H9 (cell line): Measurements from ENCODE around the gene KRT86. TPM values are rescaled to one million over a fixed set of nuclear protein-coding genes. Genes with fewer than 3 reads are reported as not detected.

Source experiments
- DNase-seq: peaks from one replicate; pipeline ENCODE4 v3.0.0-alpha.2; 2017
- H2AFZ ChIP-seq: one replicate; pipeline ENCODE4 v1.6.1; 2013; ENCODE audit warnings: mild to moderate bottlenecking, low read length, control low read depth, moderate library complexity
- H2AK5ac ChIP-seq: 2 replicates; pipeline ENCODE4 v1.6.1; 2013; ENCODE audit warnings: low read length, control low read depth, mixed read lengths; ENCODE audit not compliant: insufficient read length
- H2BK120ac ChIP-seq: one replicate; pipeline ENCODE4 v1.6.1; 2013; ENCODE audit warnings: low read depth, mild to moderate bottlenecking, low read length, control low read depth, inconsistent platforms; ENCODE audit not compliant: poor library complexity, severe bottlenecking
- H2BK12ac ChIP-seq: 2 replicates; pipeline ENCODE4 v1.6.1; 2013; ENCODE audit warnings: low read length, control low read depth, mixed read lengths, low read depth; ENCODE audit not compliant: insufficient read length
- H2BK15ac ChIP-seq: 2 replicates; pipeline ENCODE4 v1.6.1; 2013; ENCODE audit warnings: low read depth, low read length, control low read depth
- H2BK20ac ChIP-seq: one replicate; pipeline ENCODE4 v1.6.1; 2013; ENCODE audit warnings: low read depth, mild to moderate bottlenecking, low read length, control low read depth, inconsistent platforms; ENCODE audit not compliant: poor library complexity, severe bottlenecking
- H2BK5ac ChIP-seq: 2 replicates; pipeline ENCODE4 v1.6.1; 2013; ENCODE audit warnings: low read length, control low read depth, mixed read lengths; ENCODE audit not compliant: insufficient read length
- H3K14ac ChIP-seq: 2 replicates; pipeline ENCODE4 v1.6.1; 2013; ENCODE audit warnings: low read length, control low read depth; ENCODE audit not compliant: insufficient read depth
- H3K18ac ChIP-seq: 2 replicates; pipeline ENCODE4 v1.6.1; 2013; ENCODE audit warnings: low read depth, mild to moderate bottlenecking, mixed read lengths, low read length, control low read depth; ENCODE audit not compliant: insufficient read length
- H3K23ac ChIP-seq: 2 replicates; pipeline ENCODE4 v1.6.1; 2013; ENCODE audit warnings: low read length, control low read depth, mixed read lengths, low read depth; ENCODE audit not compliant: insufficient read length
- H3K23me2 ChIP-seq: 2 replicates; pipeline ENCODE4 v1.6.1; 2013; ENCODE audit warnings: low read depth, mild to moderate bottlenecking, mixed read lengths, low read length, control low read depth; ENCODE audit not compliant: insufficient read length, poor library complexity, severe bottlenecking
- H3K27ac ChIP-seq: 2 replicates; pipeline ENCODE4 v1.5.1; 2013; ENCODE audit warnings: low read length, control low read depth, mixed read lengths, low read depth; ENCODE audit not compliant: insufficient read length
- H3K27me3 ChIP-seq: 2 replicates; pipeline ENCODE4 v1.6.1; 2013; ENCODE audit warnings: low read length, control low read depth, inconsistent platforms; ENCODE audit not compliant: insufficient read depth
- H3K4ac ChIP-seq: 2 replicates; pipeline ENCODE4 v1.6.1; 2013; ENCODE audit warnings: low read depth, mild to moderate bottlenecking, control low read depth, inconsistent platforms, low read length, moderate library complexity
- H3K4me1 ChIP-seq: 2 replicates; pipeline ENCODE4 v1.6.1; 2013; ENCODE audit warnings: low read length, control low read depth, inconsistent platforms; ENCODE audit not compliant: insufficient read depth
- H3K4me2 ChIP-seq: 2 replicates; pipeline ENCODE4 v1.6.1; 2013; ENCODE audit warnings: low read length, control low read depth, mixed read lengths; ENCODE audit not compliant: insufficient read length, insufficient read depth
- H3K56ac ChIP-seq: 2 replicates; pipeline ENCODE4 v1.6.1; 2013; ENCODE audit warnings: low read depth, mild to moderate bottlenecking, mixed read lengths, low read length, control low read depth; ENCODE audit not compliant: insufficient read length
- H3K79me1 ChIP-seq: 2 replicates; pipeline ENCODE4 v1.6.1; 2013; ENCODE audit warnings: low read depth, mild to moderate bottlenecking, moderate library complexity, low read length, control low read depth, inconsistent platforms; ENCODE audit not compliant: insufficient read depth, poor library complexity, severe bottlenecking
- H3K79me2 ChIP-seq: 2 replicates; pipeline ENCODE4 v1.6.1; 2013; ENCODE audit warnings: low read length, control low read depth, inconsistent platforms; ENCODE audit not compliant: insufficient read depth
- H3K9ac ChIP-seq: 2 replicates; pipeline ENCODE4 v1.6.1; 2013; ENCODE audit warnings: low read length, control low read depth, mixed read lengths; ENCODE audit not compliant: insufficient read length; ENCODE audit errors: extremely low read depth
- H3K9me3 ChIP-seq: one replicate; pipeline ENCODE4 v1.6.1; 2013; ENCODE audit warnings: low read depth, low read length, inconsistent platforms; ENCODE audit not compliant: control insufficient read depth
- H3T11ph ChIP-seq: one replicate; pipeline ENCODE4 v1.6.1; 2013; ENCODE audit warnings: mild to moderate bottlenecking, low read length, control low read depth, inconsistent platforms
- H4K20me1 ChIP-seq: one replicate; pipeline ENCODE4 v1.6.1; 2013; ENCODE audit not compliant: control insufficient read depth, insufficient read length, insufficient read depth
- H4K5ac ChIP-seq: 2 replicates; pipeline ENCODE4 v1.6.1; 2013; ENCODE audit warnings: low read depth, mild to moderate bottlenecking, mixed read lengths, low read length, control low read depth; ENCODE audit not compliant: insufficient read length
- H4K8ac ChIP-seq: replicated peaks from 2 replicates; pipeline ENCODE4 v1.6.1; 2013; ENCODE audit warnings: low read length, control low read depth, mixed read lengths, low read depth; ENCODE audit not compliant: insufficient read length
- H4K91ac ChIP-seq: 2 replicates; pipeline ENCODE4 v1.6.1; 2013; ENCODE audit warnings: low read depth, mild to moderate bottlenecking, moderate library complexity, mixed read lengths, low read length, control low read depth; ENCODE audit not compliant: insufficient read length
- H3K27ac Mint-ChIP-seq, 3 experiments: 2 replicates in 2 of 3; 3 replicates in 1 of 3; pipeline ENCODE4 v1.8.0; 2020 to 2021; ENCODE audit warnings: mixed read lengths in 3 of 3, mild to moderate bottlenecking in 1 of 3, moderate library complexity in 1 of 3
- H3K27me3 Mint-ChIP-seq: 2 replicates; pipeline ENCODE4 v1.8.0; 2021; ENCODE audit warnings: low read depth, mild to moderate bottlenecking, moderate library complexity, mixed read lengths
- H3K36me3 Mint-ChIP-seq, 3 experiments: 2 replicates in 2 of 3; 3 replicates in 1 of 3; pipeline ENCODE4 v1.8.0; 2020 to 2021; ENCODE audit warnings: low read depth in 3 of 3, mixed read lengths in 3 of 3; ENCODE audit not compliant: insufficient read depth in 1 of 3
- H3K4me1 Mint-ChIP-seq, 2 experiments: 2 replicates each; pipeline ENCODE4 v1.8.0; 2020; ENCODE audit warnings: mixed read lengths in 2 of 2
- H3K4me3 Mint-ChIP-seq, 2 experiments: 2 replicates in 1 of 2; 3 replicates in 1 of 2; pipeline ENCODE4 v1.8.0; 2020 to 2021; ENCODE audit warnings: mild to moderate bottlenecking in 2 of 2, mixed read lengths in 2 of 2, moderate library complexity in 1 of 2
- H3K9me3 Mint-ChIP-seq, 2 experiments: 2 replicates in 1 of 2; 3 replicates in 1 of 2; pipeline ENCODE4 v1.8.0; 2020; ENCODE audit warnings: mild to moderate bottlenecking in 2 of 2, mixed read lengths in 2 of 2, moderate library complexity in 1 of 2
- CTCF ChIP-seq: fragments of 200-600 bp; sonication (generic); conservative IDR thresholded peaks from 3 replicates; pipeline ENCODE4 v1.8.0; 2021; ENCODE audit warnings: antibody characterized with exemption, mild to moderate bottlenecking
- WGBS: extraction: QIAGEN DNeasy Blood & Tissue Kit; methylation state at CpG from one replicate; pipeline ENCODE4 v1.1.7; 2013; ENCODE audit warnings: missing lambda C conversion rate, low lambda C conversion rate, mixed read lengths; ENCODE audit not compliant: insufficient read length; ENCODE audit errors: extremely low coverage; 5-methylcytosine and 5-hydroxymethylcytosine counted together
- total RNA-seq: library from RNA; stranded (reverse); gene quantifications from 2 replicates; pipeline ENCODE4 v1.2.1, GENCODE V29; 2021

Gene KRT86
- total RNA-seq, 1 experiment from 2014 or later: not detected

GRCh38 chr12:52337054-52337453, 62.6 kb downstream of the KRT86 start:
- H3K9me3 ChIP-seq: no peaks in the 10 kb centered on the region
- H2BK120ac ChIP-seq: no peak overlapping the region
- no peak overlapping the region for H3K18ac ChIP-seq
- no peak overlapping the region for H4K91ac ChIP-seq
- no peak overlapping the region for H3K4ac ChIP-seq
- no peaks in the 10 kb centered on the region for H3K27me3 ChIP-seq
- no peaks in the 10 kb centered on the region for H3K23me2 ChIP-seq
- H3K27ac ChIP-seq: no peak overlapping the region
- H3K79me1 ChIP-seq: no peaks in the 10 kb centered on the region
- Mint-ChIP-seq H3K36me3 (no peaks in the 10 kb centered on the region; a peak in 1 of 7 replicates), H3K27ac (no peak overlapping the region), H3K27me3 (peaks cover 6% of the 10 kb centered on the region; the same call in 1 of the 2 replicates), H3K4me3 (no peak overlapping the region), H3K4me1 (peaks cover 8 to 9% of the 10 kb centered on the region in 2 experiments), H3K9me3 (no peaks in the 10 kb centered on the region)
- H4K20me1 ChIP-seq: no peaks in the 10 kb centered on the region
- no peak overlapping the region for H2BK15ac ChIP-seq
- no peak overlapping the region for H2AK5ac ChIP-seq
- H4K5ac ChIP-seq: no peak overlapping the region
- no peak overlapping the region for H3K56ac ChIP-seq
- H4K8ac ChIP-seq: no peak overlapping the region
- WGBS: no CpG with 5 or more reads among the region's 1 CpG
- H3T11ph ChIP-seq: no peak overlapping the region
- H2BK12ac ChIP-seq: no peak overlapping the region
- H3K79me2 ChIP-seq: no peaks in the 10 kb centered on the region
- H2AFZ ChIP-seq: no peak overlapping the region
- H2BK5ac ChIP-seq: no peak overlapping the region
- no peak overlapping the region for H3K23ac ChIP-seq
- no peak overlapping the region for H2BK20ac ChIP-seq
- TF ChIP-seq CTCF: no peak
- H3K4me2 ChIP-seq: no peak overlapping the region
- no peak for DNase-seq
- H3K9ac ChIP-seq: no peak overlapping the region
- H3K4me1 ChIP-seq: no peaks in the 10 kb centered on the region
- H3K14ac ChIP-seq: no peak overlapping the region
